ENCODE data around the gene SCGB1A1.

The SCGB1A1 gene

GRCh38 chr11:62418733-62419132 is at the start of gene SCGB1A1:
TSS of gene SCGB1A1 (plus strand) at chr11:62419033. CDS start at chr11:62419096, 63 bp downstream.
- no peak for DNase-seq (ENCODE audit: extremely low read depth, insufficient read length)
- no peaks in the 10 kb centered on the region for H3K27me3 ChIP-seq (replicated peaks; ENCODE audit: control insufficient read depth, insufficient read depth, low read length)
- H3K4me3 ChIP-seq (replicated peaks; ENCODE audit: low read depth, low read length), result no peak within 1 kb of the TSS
- TF ChIP-seq CTCF (IDR thresholded peaks at IDR 0.05; ENCODE audit: insufficient read depth, low read length, poor library complexity, severe bottlenecking), result no peak
- H3K36me3 ChIP-seq (ENCODE audit: control insufficient read depth, insufficient read depth, low read length), result no peaks in the 10 kb centered on the region

- peak; percentile 30 for DNase-seq (ENCODE audit: extremely low read depth, insufficient read length)
- no peak for TF ChIP-seq CTCF (IDR thresholded peaks at IDR 0.05; ENCODE audit: insufficient read depth, low read length, poor library complexity, severe bottlenecking)
These were observed 47.9 kb upstream of the SCGB1A1 start for GRCh38 chr11:62370743-62371440.

GRCh38 chr11:62372871-62373270 is 46.0 kb upstream of the SCGB1A1 start:
- TF ChIP-seq CTCF (IDR thresholded peaks at IDR 0.05; ENCODE audit: insufficient read depth, low read length, poor library complexity, severe bottlenecking), result no peak
- Histone ChIP-seq H3K36me3 (ENCODE audit: control insufficient read depth, insufficient read depth, low read length) (no peaks in the 10 kb centered on the region), H3K4me3 (replicated peaks; ENCODE audit: low read depth, low read length) (no peak overlapping the region), H3K27me3 (replicated peaks; ENCODE audit: control insufficient read depth, insufficient read depth, low read length) (no peaks in the 10 kb centered on the region)
- no peak for DNase-seq (ENCODE audit: extremely low read depth, insufficient read length)

More at GRCh38 chr11:62370743-62371440, 47.9 kb upstream of the SCGB1A1 start:
- H3K4me3 ChIP-seq (replicated peaks; ENCODE audit: low read depth, low read length), result no peak overlapping the region
- no peaks in the 10 kb centered on the region for H3K27me3 ChIP-seq (replicated peaks; ENCODE audit: control insufficient read depth, insufficient read depth, low read length)
- H3K36me3 ChIP-seq (ENCODE audit: control insufficient read depth, insufficient read depth, low read length), result no peaks in the 10 kb centered on the region

GRCh38 chr11:62373464-62374119 is 45.2 kb upstream of the SCGB1A1 start:
- no peak for TF ChIP-seq CTCF (IDR thresholded peaks at IDR 0.05; ENCODE audit: insufficient read depth, low read length, poor library complexity, severe bottlenecking)
- DNase-seq (ENCODE audit: extremely low read depth, insufficient read length), result no peak
- no peaks in the 10 kb centered on the region for H3K36me3 ChIP-seq (ENCODE audit: control insufficient read depth, insufficient read depth, low read length)
- no peaks in the 10 kb centered on the region for H3K27me3 ChIP-seq (replicated peaks; ENCODE audit: control insufficient read depth, insufficient read depth, low read length)
- H3K4me3 ChIP-seq (replicated peaks; ENCODE audit: low read depth, low read length), result no peak overlapping the region

GRCh38 chr11:62374801-62375200 is 44.0 kb upstream of the SCGB1A1 start:
- Histone ChIP-seq H3K27me3 (replicated peaks; ENCODE audit: control insufficient read depth, insufficient read depth, low read length) (no peaks in the 10 kb centered on the region; the same call in 1 of the 2 replicates), H3K4me3 (replicated peaks; ENCODE audit: low read depth, low read length) (no peak overlapping the region), H3K36me3 (ENCODE audit: control insufficient read depth, insufficient read depth, low read length) (no peaks in the 10 kb centered on the region)
- DNase-seq (ENCODE audit: extremely low read depth, insufficient read length), result no peak
- no peak for TF ChIP-seq CTCF (IDR thresholded peaks at IDR 0.05; ENCODE audit: insufficient read depth, low read length, poor library complexity, severe bottlenecking)

Data from GM06990 (cell line).